GM19035 (cell line): ENCODE measurements around the gene USP20.
A peak's percentile ranks its signal among the peaks of the same experiment; 100 is the strongest.

ENCODE experiments used
- ATAC-seq: cut with Tn5 transposase; IDR thresholded peaks from one replicate; pipeline ENCODE4 v1.9.1; 2021; ENCODE audit not compliant: unreplicated experiment

Gene USP20

GRCh38 chr9:129874261-129875101 lies 39.2 kb downstream of the USP20 start:
- ATAC-seq: no peak

- ATAC-seq: no peak
Measured at GRCh38 chr9:129875181-129875611, 39.9 kb downstream of the USP20 start.

DNA sequence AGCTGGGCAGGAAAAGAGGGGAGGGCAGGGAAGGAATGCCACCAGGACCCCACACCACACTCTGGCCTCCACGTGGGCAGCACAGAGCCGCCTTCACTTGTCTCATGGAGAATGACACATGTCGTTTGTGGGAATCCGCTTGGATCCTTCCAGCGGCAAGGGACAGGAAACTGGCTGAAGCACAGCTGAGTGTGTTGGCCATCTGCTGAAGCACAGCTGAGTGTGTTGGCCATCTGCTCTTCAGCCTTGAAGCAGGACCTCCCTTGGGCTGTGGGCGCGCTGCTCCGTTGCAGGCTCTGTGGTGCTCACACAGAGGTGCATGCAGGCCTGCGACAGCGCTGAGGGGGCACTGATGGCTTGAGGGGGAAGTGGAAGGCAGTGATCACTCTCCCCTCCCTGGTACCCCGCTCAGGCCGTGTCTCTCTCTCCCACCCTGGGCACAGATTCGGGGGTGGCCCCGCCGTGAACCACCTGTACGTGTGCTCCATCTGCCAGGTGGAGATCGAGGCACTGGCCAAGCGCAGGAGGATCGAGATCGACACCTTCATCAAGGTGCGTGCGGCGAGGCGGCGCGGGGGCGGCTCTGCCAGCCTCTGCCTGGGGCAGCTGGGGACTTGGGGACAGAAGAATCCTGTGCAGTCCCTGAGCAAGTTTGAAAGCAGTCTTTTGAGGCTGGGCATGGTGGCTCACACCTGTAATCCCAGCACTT lies 40.6 kb downstream of the USP20 start:
- ATAC-seq: no peak

DNA sequence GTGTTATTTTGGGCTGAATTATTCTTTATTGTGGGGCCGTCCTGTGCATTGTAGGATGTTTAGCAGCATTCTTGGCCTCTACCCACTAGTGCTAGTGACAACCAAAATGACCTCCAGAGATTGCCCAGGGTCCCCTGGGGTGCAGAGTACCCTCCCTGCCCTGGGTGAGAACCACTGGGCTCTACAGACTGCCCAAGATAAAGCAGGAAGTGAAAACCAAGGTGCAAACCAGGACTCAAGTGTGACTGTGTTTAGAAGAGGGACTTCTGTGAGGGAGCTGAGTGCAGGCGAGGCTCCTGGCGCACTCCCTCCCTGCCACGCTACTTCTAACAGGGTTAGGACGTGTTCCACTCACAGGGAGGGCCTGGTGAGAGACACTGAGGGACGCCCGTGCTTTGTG lies 41.6 kb downstream of the USP20 start:
- no peak for ATAC-seq

DNA sequence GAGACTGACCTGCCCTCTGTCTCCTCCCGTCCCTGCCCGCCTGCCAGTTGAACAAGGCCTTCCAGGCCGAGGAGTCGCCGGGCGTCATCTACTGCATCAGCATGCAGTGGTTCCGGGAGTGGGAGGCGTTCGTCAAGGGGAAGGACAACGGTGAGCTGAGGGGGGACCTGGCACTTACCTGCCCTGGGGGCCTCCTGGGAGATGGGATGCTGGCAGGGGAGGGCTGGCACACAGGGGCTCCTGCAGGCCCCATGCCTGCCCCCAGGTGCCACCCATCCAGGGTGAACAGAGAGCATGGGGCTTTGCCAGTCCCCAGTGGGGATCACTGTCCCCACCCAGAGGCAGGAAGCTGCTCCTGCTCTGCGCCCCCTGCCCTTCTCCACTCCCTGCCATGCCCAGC lies 43.0 kb downstream of the USP20 start:
- no peak for ATAC-seq

DNA sequence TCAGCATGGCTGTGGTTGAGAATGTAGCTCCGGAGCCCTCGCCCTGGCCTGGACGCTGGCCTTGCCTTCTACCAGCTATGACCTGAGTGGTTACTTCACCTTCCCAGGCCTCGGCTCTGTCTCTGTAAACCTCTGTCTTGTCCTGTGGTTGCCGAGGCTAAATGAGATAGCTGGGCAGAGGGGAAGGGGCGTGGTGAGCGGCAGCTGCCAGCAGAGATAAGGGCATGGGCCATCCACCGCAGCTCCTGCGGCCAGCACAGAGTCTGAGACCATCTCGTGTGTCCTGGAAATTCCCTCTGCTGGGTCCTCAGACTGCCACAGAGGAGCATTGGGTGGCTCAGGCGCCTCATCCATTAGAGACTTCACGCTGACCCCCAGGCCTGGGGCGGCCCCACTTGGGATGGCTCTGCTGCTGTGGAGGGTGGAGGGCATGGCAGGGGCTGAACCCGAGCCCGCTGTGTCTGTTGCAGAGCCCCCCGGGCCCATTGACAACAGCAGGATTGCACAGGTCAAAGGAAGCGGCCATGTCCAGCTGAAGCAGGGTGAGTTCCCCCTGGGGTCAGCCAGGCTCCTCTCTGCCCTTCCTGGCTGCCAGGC lies 43.9 kb downstream of the USP20 start:
- ATAC-seq: no peak

GRCh38 chr9:129879991-129880653 lies 44.9 kb downstream of the USP20 start:
- ATAC-seq: no peak

DNA sequence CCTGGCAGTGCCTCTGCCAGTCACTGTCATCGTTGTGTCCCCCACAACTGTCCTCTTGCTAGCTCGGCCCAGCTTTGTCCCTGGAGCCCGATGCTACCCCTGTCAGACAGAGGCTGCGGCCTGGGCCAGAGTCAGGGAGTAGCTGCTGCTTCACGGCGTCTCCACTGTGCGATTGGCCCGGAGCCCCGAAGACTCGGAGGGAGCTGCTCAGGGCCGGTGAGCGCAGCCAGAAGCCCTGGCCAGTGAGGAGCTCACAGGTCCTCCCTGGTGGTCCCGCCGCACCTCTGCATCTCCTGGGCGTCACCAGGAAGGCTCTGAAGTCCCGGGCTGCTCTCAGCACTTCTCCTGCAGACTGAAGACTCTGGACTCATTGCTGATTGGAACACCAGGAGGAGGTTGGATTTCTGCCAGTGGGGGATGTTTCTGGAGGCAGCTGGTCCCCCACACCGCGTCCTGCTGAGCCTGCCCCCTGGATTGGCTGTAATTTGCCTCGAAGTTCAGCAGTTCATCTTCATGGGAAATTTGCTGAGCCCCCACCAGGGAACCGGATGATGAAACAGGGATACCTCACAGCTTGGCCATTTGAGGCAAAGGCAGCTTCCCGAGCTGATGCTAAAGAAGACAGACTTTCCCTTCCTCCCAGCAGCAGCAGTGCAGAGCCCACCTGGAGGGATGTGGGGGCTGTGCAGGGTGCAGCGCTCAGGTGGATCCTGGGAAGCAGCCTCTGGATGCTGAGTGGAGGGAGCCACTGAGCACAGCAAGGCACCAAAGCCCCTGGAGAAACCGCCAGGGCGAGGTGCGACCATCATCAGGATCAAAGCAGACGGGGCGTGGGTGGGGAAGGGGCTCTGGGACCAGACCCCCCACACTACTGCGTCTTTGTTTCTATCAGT lies 45.6 kb downstream of the USP20 start:
- ATAC-seq: no peak

GRCh38 chr9:129881547-129882324 lies 46.5 kb downstream of the USP20 start:
- no peak for ATAC-seq

GRCh38 chr9:129884220-129885017 lies 49.2 kb downstream of the USP20 start:
- ATAC-seq: peak; percentile 35

DNA sequence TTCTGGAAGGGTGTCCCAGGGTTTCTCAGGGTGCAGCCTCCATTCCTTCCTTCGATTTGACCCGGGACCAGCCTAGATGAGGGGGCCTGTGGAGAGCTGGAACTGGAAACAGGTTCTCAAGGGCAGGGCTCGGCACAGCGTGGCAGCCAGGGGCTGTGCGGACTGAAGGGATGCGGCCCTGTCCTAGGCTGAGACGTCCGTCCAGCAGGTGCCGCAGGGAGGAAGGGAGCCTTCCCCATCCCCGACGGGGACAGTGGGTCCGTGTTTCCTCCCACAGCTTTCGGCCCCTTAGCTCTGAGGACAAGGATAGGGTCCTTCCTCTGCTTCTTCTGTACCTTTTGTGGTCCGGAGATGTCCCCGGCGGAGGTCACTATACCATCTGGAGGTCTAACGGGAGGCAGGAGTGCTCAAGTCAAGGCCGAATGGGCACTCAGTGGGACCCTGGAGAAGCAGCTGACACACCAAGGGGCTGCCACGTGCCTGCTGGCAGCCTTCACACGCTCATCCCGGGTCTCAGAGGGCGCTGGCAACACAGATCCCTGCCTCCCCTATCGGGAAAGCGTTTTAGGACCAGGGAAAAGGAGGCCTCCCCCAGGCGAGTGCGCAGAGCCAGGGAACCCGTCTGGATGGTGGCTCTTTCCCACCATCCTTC lies 49.9 kb downstream of the USP20 start:
- no peak for ATAC-seq

DNA sequence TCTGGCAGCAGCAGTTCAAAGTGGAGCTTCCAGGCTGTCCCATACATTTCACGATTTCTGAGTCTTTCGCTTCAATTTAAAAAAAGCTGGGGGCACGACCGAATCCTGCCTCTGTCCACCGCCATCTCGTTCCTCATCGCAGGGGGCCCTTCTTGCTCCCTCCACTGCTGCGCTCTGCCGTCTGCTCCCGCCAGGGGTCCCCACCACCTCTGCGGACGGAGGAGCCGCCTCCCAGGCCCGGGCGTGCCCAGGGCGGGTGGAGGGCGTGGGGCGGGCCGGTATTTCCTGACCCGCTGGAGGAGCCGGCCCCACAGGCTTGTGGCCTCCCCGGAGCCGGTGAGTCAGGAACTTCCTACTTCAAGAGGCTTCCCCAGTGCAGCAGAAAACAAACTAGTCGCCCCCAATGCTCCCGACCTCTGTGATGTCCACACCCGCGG lies 50.4 kb downstream of the USP20 start:
- peak; percentile 32 for ATAC-seq

GRCh38 chr9:129886226-129887174 lies 51.2 kb downstream of the USP20 start:
- no peak for ATAC-seq

DNA sequence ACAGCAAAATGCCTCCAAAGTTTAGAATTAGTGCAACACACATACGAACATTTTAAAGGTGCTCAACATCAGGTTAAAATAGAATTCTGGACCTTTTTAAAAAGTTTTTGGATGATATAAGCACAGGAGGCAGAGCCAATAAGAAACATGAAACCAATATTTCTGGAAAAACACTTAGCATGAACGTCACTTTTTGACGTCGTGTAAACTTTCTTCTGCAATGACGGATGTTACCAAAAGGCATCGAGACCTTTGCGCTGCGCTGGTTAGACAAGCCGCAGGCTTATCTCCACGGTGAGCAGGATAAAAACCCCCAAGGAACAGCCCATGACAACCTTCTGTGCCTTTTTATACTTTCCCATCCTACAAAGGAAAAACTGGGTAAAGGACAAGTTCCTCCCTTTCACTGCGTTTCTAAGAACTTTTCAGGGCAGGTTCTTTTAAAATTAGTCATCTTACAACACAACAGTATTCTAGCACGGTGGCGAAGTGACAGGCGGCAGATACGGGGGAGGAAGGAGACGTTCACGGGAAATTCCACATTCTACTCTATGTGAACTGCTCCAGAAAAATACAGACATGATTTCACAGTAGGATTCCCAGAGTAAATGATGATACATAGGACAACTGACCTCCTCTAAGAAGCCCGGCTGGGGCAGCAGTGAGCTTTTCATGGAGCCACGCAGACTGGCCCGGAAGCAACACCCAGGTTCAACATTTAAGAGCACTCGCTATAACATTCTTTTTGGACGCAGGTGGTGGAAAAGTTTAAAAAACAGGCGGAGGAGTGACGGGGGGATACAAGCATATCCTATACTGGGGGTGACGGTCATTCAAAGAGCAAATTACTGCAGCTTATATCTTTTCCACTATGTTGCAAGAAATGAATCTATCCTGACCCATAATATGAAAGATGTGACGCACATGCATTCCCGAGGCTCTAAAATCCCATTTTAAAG lies 52.4 kb downstream of the USP20 start:
- ATAC-seq: no peak

DNA sequence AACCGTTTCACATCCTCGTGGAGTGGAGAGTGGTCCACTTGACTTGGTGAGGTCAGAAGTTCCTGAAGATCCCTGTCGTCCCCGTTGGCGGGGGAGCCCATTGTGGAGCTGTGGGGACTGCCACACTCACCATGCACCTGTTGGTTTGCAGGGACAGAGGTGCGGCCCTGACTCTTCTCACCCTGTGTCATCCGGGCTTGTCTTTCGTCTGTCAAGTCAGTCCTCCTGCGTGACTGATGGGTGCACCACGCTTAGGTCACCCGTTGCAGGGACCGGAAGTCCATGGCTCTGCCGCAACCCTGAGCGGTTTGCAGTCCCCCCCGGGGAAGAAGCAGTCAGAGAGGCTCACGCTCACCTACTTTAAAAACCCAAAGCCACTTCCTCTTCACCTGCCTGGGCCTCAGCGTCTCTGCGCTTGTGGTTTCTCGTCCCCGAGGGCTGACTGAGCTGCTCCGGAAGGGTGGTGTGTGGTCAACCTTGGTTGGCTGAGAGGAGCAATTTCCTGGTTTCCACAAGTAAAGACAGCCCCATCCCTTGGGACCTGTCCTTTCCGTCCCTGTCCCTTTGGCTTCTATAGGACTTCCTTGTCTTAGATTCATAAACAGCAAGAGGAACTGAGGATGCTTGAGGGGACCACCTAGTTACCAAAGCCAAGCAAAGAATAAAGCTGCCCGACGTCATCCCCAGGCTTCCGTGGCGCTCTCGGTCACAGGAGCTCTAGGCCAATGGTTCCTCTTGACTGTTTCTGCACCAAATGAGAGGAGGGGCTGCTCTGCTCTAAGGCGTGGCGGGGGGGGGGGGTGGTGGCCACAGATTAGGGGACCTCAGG lies 53.2 kb downstream of the USP20 start:
- ATAC-seq: peak; percentile 54
